ENCODE measurements around the gene RARB.

DNA sequence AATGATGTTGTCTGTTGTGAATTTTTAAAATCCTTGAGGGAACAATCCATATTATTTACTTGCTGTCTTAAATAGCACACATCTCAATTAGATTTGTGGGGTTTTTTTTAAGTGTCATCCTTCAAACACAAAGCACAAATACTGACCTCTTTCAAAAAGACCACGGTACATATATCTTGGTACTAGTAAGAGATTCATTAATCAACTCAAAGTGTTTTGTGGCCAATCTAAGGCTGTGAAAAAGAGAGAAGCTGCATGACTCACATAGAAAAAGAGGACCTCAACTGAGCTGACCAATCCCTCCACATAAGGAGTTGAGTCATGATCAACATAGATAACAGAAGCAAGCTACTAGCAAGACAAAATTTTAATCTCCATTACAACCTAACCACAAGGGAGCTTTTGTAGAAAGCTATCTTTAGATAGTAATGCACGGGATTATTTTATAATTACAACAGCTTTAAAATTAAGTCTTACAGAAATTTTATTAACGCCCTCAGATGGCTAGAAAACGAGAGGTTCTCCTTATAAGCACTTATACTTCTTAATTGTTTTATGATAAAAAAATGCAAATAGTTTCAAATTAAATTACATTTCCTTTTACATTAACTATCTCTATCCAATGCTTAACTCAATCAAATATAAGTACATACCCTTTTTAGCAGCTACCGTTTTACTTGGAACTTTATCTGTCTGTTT is 176.2 kb downstream of the RARB start:
- TF ChIP-seq EZH2 (IDR thresholded peaks at IDR 0.05; ENCODE audit: low read length, unreplicated experiment) (no peak), EZH2phosphoT487 (IDR thresholded peaks at IDR 0.05; ENCODE audit: borderline replicate concordance, low read length) (no peak)
- TF ChIP-seq, protein P1, sequence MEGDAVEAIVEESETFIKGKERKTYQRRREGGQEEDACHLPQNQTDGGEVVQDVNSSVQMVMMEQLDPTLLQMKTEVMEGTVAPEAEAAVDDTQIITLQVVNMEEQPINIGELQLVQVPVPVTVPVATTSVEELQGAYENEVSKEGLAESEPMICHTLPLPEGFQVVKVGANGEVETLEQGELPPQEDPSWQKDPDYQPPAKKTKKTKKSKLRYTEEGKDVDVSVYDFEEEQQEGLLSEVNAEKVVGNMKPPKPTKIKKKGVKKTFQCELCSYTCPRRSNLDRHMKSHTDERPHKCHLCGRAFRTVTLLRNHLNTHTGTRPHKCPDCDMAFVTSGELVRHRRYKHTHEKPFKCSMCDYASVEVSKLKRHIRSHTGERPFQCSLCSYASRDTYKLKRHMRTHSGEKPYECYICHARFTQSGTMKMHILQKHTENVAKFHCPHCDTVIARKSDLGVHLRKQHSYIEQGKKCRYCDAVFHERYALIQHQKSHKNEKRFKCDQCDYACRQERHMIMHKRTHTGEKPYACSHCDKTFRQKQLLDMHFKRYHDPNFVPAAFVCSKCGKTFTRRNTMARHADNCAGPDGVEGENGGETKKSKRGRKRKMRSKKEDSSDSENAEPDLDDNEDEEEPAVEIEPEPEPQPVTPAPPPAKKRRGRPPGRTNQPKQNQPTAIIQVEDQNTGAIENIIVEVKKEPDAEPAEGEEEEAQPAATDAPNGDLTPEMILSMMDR (conservative IDR thresholded peaks at IDR 0.05; ENCODE audit: low read depth, low read length): no peak

Data from PC-3 (cell line).